Small intestine (tissue), 7 donors: ENCODE results near the gene KRT7. TPM values are rescaled to one million over a fixed set of nuclear protein-coding genes. Genes with fewer than 3 reads are reported as not detected.

ENCODE experiments used
- DNase-seq, 2 donors: peaks; one replicate each; pipeline versions ENCODE4 v3.0.0 to v3.0.0-alpha.2; 2013
- FAIRE-seq: peaks from 2 replicates; lab custom pipeline; 2012; peaks lifted over from hg19 to GRCh38; lab: Jason Lieb, UNC
- H3K27ac ChIP-seq, 3 donors: one replicate each; pipeline ENCODE4 v1.5.1; 2013; ENCODE audit warnings: low read length in 2 of 3, mild to moderate bottlenecking in 2 of 3, control low read depth in 1 of 3, inconsistent platforms in 1 of 3, low read depth in 1 of 3, moderate library complexity in 1 of 3
- H3K27me3 ChIP-seq, 3 donors: one replicate each; pipeline ENCODE4 v1.6.1; 2013; ENCODE audit warnings: low read length in 3 of 3, inconsistent platforms in 1 of 3; ENCODE audit not compliant: control insufficient read depth in 3 of 3, insufficient read depth in 3 of 3
- H3K36me3 ChIP-seq, 3 donors: one replicate each; pipeline ENCODE4 v1.6.1; 2013; ENCODE audit warnings: low read length in 3 of 3, inconsistent platforms in 1 of 3, low read depth in 1 of 3, mild to moderate bottlenecking in 1 of 3, moderate library complexity in 1 of 3; ENCODE audit not compliant: control insufficient read depth in 3 of 3, insufficient read depth in 2 of 3
- H3K4me1 ChIP-seq, 3 donors: one replicate each; pipeline ENCODE4 v1.6.1; 2013; ENCODE audit warnings: low read length in 2 of 3, inconsistent platforms in 1 of 3, low read depth in 1 of 3, mild to moderate bottlenecking in 1 of 3, moderate library complexity in 1 of 3; ENCODE audit not compliant: control insufficient read depth in 3 of 3, insufficient read depth in 2 of 3
- H3K4me3 ChIP-seq, 3 donors: one replicate each; pipeline ENCODE4 v1.5.1; 2013; ENCODE audit warnings: low read length in 3 of 3, control low read depth in 1 of 3, inconsistent platforms in 1 of 3, low read depth in 1 of 3, mild to moderate bottlenecking in 1 of 3, moderate library complexity in 1 of 3
- H3K9me3 ChIP-seq, 2 donors: one replicate each; pipeline ENCODE4 v1.6.1; 2013; ENCODE audit warnings: low read depth in 1 of 2, low read length in 1 of 2; ENCODE audit not compliant: control insufficient read depth in 2 of 2, insufficient read depth in 1 of 2
- WGBS, 3 donors: extraction: QIAGEN DNeasy Blood & Tissue Kit; methylation state at CpG; one replicate each; pipeline ENCODE4 v1.1.7; 2013; 5-methylcytosine and 5-hydroxymethylcytosine counted together
- polyA plus RNA-seq, 4 donors: library from polyadenylated mRNA; stranded (reverse) in 3 of 4; unstranded in 1 of 4; fragments of 200-250 nt in 3 of 4; fragments of 120-200 nt in 1 of 4; gene quantifications; one replicate each; pipeline versions ENCODE4 v1.2.1 to v1.2.3, GENCODE V29; 2013
- donor health status: healthy with polysubstance abuse.
- donor health status: control.
- donor health status: control.
- donor health status: Bipolar disorder and iron deficiency.
- donor health status: healthy.

Gene KRT7
- polyA plus RNA-seq, 4 donors, result 2.2 to 10.1 (median 3.2) TPM

DNA sequence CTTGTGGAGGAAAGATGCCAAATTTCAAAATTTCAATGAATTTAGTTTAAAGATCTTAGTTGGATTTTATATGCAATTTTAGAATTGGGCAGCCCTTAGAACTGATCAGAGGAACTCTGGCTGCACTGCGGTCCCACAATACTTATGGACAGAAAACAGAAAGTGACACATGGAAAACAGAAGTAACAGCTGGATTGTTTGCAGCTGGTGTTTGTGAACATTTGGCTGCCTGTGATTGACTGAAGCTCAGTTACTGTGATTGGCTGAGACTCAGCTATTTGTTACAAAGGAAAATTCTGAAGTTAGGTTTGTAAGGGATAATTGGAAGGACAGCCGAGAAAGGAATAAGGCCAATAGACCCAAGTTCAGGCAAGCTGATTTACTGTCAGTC is 31.4 kb downstream of the KRT7 start:
- peaks cover 0 to 26% (median 2%) of the 10 kb centered on the region in 3 donors for H3K27me3 ChIP-seq
- H3K27ac ChIP-seq, result no peak overlapping the region
- no peak for FAIRE-seq
- peaks cover 0 to 40% of the 10 kb centered on the region in 2 donors for H3K9me3 ChIP-seq
- no peak for DNase-seq
- 75 to 95% (median 76%) methylated on average over 2 of the region's 2 CpGs for WGBS, 3 donors
- no peaks in the 10 kb centered on the region for H3K36me3 ChIP-seq
- no peaks in the 10 kb centered on the region for H3K4me1 ChIP-seq
- no peak overlapping the region for H3K4me3 ChIP-seq

DNA sequence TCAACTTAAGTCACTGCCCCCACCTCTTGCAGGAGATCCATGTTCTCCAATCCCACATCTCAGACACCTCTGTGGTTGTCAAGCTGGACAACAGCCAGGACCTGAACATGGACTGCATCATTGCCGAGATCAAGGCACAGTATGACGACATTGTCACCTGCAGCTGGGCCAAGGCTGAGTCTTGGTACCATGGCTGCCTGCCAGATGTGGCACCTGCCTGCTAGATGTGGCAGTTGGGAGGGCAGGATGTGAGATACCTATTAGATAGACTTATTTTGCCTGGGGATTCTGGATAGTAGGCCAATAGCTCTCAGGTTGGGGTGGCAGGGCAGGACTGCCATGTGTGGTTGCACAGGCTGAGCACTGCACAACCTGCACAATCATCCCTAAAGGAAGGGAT is 33.5 kb downstream of the KRT7 start:
- Histone ChIP-seq H3K27me3 (peaks cover 0 to 9% (median 8%) of the 10 kb centered on the region in 3 donors), H3K4me1 (no peaks in the 10 kb centered on the region), H3K27ac (no peak overlapping the region), H3K4me3 (no peak overlapping the region), H3K9me3 (peaks cover 0 to 26% of the 10 kb centered on the region in 2 donors), H3K36me3 (no peaks in the 10 kb centered on the region)
- DNase-seq (peak in 1 of 2 donors; percentile 23), FAIRE-seq (no peak)
- 29 to 65% (median 31%) methylated on average over 2 of the region's 2 CpGs for WGBS, 3 donors

DNA sequence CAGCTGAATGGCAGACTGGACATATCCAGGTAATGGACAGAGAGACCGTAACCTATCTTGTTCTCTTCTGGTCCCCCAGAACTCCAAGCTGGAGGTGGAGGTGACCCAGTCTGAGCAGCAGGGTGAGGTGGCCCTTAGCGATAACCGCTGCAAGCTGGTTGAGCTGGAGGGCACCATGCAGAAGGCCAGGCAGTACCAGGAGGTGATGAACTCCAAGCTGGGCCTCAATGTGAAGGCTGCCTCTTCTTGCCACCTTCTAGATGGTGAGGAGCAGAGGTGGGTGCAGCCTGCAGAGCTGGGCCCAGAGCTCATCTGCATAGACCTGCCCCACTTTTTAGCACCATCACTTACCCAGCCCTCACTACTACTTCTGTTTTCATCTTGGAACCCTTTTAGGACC is 34.2 kb downstream of the KRT7 start:
- H3K36me3 ChIP-seq, result no peaks in the 10 kb centered on the region
- peaks cover 0 to 7% (median 2%) of the 10 kb centered on the region in 3 donors for H3K27me3 ChIP-seq
- H3K4me1 ChIP-seq, result no peaks in the 10 kb centered on the region
- FAIRE-seq (no peak), DNase-seq (no peak)
- WGBS, 3 donors, result 97 to 100% (median 98%) methylated on average over 3 of the region's 3 CpGs
- peaks cover 0 to 18% of the 10 kb centered on the region in 2 donors for H3K9me3 ChIP-seq
- H3K4me3 ChIP-seq, result no peak overlapping the region
- no peak overlapping the region for H3K27ac ChIP-seq

DNA sequence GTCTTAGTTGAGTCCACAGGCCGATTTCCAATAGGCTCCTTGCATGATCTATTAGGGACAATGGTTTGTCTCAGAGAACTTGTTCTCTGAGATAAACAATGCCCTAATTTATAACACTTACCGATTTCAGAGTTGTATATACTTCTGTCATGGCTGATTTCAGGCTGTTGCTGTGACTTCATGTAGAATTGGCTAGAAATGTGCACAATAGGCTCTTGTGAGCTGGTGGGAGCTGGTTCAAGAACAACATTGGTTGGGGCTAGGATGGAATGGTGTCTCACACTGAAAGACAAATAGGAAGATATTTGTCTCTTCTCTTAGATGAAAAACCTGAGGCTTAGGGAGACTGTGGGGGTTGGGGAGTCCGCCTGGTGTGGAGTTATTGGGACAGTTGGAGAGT is 34.7 kb downstream of the KRT7 start:
- Histone ChIP-seq H3K36me3 (no peaks in the 10 kb centered on the region), H3K27ac (no peak overlapping the region), H3K4me3 (no peak overlapping the region), H3K4me1 (no peaks in the 10 kb centered on the region), H3K27me3 (peaks cover 0 to 7% (median 0%) of the 10 kb centered on the region in 3 donors), H3K9me3 (peaks cover 0 to 14% of the 10 kb centered on the region in 2 donors)
- no peak for DNase-seq
- FAIRE-seq, result no peak
- 76 to 83% (median 79%) methylated on average over 3 of the region's 3 CpGs for WGBS, 3 donors

DNA sequence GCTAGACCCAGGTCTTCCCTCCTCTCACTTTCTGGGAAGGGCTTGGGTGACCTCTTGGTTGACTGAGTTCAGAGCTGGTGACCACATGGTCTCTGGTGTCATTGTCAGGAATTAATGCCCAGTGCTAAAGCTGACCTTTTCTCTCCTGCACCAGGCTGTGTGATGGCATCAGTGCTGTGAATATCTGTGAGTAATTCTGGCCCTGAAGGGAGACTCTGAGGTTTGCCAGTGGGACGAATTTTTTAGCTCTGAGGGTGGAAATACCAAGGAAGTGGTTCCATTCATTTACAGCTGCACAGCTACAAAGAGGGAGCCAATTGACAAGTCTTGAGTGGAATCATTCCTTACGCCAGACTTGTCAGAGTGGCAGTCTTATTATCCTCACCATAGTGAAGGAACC is 35.2 kb downstream of the KRT7 start:
- no peaks in the 10 kb centered on the region for H3K36me3 ChIP-seq
- H3K9me3 ChIP-seq, result peaks cover 0 to 9% of the 10 kb centered on the region in 2 donors
- FAIRE-seq, result no peak
- no peaks in the 10 kb centered on the region for H3K4me1 ChIP-seq
- no peak overlapping the region for H3K27ac ChIP-seq
- H3K4me3 ChIP-seq, result no peak overlapping the region
- DNase-seq, result no peak
- WGBS, 3 donors, result 74 to 92% (median 87%) methylated on average over 2 of the region's 2 CpGs
- peaks cover 0 to 7% (median 0%) of the 10 kb centered on the region in 3 donors for H3K27me3 ChIP-seq

DNA sequence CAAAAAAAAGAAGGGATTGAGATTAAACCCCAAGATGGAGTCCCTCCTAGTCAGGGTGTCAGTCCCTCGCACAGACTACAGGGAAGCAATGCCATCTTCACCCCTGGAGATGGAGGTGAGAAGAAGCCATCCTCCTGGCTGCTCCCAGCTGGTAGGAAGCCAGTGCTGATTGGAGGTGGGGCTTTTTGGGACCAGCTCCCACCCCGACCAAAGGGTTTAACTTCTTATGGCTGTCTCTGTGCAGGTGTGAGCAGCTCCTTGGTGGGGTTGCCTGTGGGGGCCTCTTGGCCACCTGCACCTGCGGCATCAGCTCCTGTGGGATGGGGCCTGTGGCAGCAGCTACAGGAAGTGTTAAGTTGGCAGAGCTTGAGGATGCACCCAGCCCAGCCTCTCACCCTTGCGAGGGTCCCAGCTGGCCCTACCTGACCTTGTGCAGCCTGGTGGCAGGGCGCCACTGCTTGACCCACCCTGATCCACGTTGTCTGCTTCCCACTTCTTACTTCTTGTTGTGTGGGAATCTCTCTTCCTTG is 37.6 kb downstream of the KRT7 start:
- FAIRE-seq (no peak), DNase-seq (no peak)
- H3K27ac ChIP-seq, result no peak overlapping the region
- H3K4me1 ChIP-seq, result no peaks in the 10 kb centered on the region
- H3K9me3 ChIP-seq, result no peaks in the 10 kb centered on the region
- WGBS, 3 donors, result 73 to 80% (median 79%) methylated on average over 6 of the region's 6 CpGs
- H3K36me3 ChIP-seq, result no peaks in the 10 kb centered on the region
- H3K4me3 ChIP-seq, result no peak overlapping the region
- H3K27me3 ChIP-seq, result peaks cover 0 to 10% (median 0%) of the 10 kb centered on the region in 3 donors

DNA sequence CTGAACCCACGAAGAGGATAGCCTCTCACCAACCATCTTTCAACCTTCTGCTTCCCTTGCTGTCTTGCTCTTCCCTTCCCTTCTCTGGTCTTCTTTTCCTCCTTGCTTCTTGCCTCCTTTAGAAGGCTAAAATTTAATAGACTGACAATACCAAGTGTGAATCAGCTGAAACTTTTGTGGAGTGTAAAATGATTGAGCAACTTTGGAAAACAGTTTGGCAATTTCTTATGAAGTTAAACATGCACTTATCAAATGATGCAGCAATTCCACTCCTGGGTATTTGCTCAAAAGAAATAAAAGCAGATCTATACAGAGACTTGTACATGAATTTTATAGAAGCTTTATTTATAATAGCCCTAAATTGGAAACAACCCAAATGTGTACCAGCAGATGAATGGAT is 38.1 kb downstream of the KRT7 start:
- 70 to 90% (median 80%) methylated on average over 1 of the region's 1 CpG for WGBS, 3 donors
- H3K36me3 ChIP-seq, result no peaks in the 10 kb centered on the region
- no peak for FAIRE-seq
- H3K4me3 ChIP-seq, result no peak overlapping the region
- no peak overlapping the region for H3K27ac ChIP-seq
- H3K4me1 ChIP-seq, result no peaks in the 10 kb centered on the region
- H3K9me3 ChIP-seq, result no peaks in the 10 kb centered on the region
- no peak for DNase-seq
- peaks cover 0 to 10% (median 0%) of the 10 kb centered on the region in 3 donors for H3K27me3 ChIP-seq

DNA sequence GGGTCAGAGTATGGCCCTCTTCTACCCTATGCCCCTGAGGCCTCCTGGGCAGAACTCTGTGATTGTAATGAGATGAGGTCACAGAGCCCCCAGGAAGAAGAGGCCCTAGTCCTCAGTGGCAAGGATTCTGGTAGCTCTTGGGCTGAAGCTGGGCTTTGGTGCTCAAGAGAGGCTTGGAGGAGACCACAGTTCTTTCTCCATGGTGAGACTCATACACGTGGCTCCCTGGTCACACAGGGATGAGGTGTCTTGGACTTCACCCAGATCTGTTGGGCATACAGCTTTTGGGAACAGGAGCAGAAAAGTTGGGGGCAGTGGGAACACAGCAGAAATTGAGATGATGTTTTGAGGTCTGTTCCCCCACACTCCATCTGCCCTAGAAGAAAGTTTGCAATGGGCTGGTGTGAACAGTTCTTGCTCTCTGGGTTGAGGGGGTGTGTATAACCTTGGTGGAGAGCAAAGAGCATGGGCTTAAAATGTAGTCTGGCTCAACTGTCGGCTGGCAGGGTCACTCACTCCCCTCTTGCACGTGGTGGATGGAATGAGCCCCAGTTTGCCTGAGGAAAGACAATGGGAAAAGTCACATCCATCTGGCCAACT is 41.6 kb downstream of the KRT7 start, which contains the start of gene KRT86:
TSS of gene KRT86 (plus strand) at position 125 of the 600 bp plus-strand sequence. CDS start 27,272 bp downstream, outside the sequence.
- Histone ChIP-seq H3K36me3 (no peaks in the 10 kb centered on the region), H3K27ac (no peak within 1 kb of the TSS), H3K4me3 (no peak within 1 kb of the TSS), H3K4me1 (peaks cover 0 to 4% (median 0%) of the 10 kb centered on the region in 3 donors), H3K27me3 (peaks cover 0 to 14% (median 8%) of the 10 kb centered on the region in 3 donors), H3K9me3 (no peaks in the 10 kb centered on the region)
- no peak for FAIRE-seq
- DNase-seq, result no peak
- 67 to 74% (median 71%) methylated on average over 3 of the region's 3 CpGs for WGBS, 3 donors
